IMR-90 (cell line): Measurements from ENCODE around the gene RUBCN. TPM values are rescaled to one million over a fixed set of nuclear protein-coding genes. Genes with fewer than 3 reads are reported as not detected.

Experiments
- ATAC-seq: fragments of 200-7000 bp; cut with Tn5 transposase; 2 replicates; pipeline ENCODE4 v1.9.1; 2020; ENCODE audit warnings: low read depth, mild to moderate bottlenecking, moderate library complexity
- BruUV-seq: library from RNA; stranded (reverse); fragments of 400-500 nt; replicated peaks from 2 replicates; lab custom pipeline; 2021; lab: Mats Ljungman, UMichigan
- CTCF ChIA-PET: fragments of 300-600 bp; formaldehyde crosslinking; extraction: SDS; loops from one replicate; lab custom pipeline; 2021; ENCODE audit warnings: antibody characterized with exemption; lab: Yijun Ruan, JAX
- POLR2A ChIA-PET: fragments of 300-600 bp; sonication (Branson Sonifier 250); formaldehyde crosslinking; loops from one replicate; lab custom pipeline; 2022; ENCODE audit warnings: antibody characterized with exemption; ENCODE audit not compliant: unreplicated experiment; lab: Charles Lee
- DNase-seq: peaks from one replicate; pipeline ENCODE4 v3.0.0; 2013
- H2AFZ ChIP-seq: replicated peaks from 2 replicates; pipeline ENCODE3; 2013; ENCODE audit warnings: low read length, mild to moderate bottlenecking; ENCODE audit not compliant: poor library complexity
- H2AK5ac ChIP-seq: 2 replicates; pipeline ENCODE4 v1.6.1; 2013; ENCODE audit warnings: low read depth, low read length, inconsistent platforms
- H2AK9ac ChIP-seq: replicated peaks from 2 replicates; pipeline ENCODE3; 2013; ENCODE audit warnings: mild to moderate bottlenecking, low read depth, low read length, moderate library complexity; ENCODE audit not compliant: poor library complexity
- H2BK120ac ChIP-seq: 2 replicates; pipeline ENCODE4 v1.6.1; 2013; ENCODE audit warnings: low read depth, low read length, inconsistent platforms
- H2BK15ac ChIP-seq: 3 replicates; pipeline ENCODE4 v1.6.1; 2013; ENCODE audit warnings: low read depth, low read length, inconsistent platforms
- H2BK20ac ChIP-seq: 2 replicates; pipeline ENCODE4 v1.6.1; 2013; ENCODE audit warnings: low read depth, mild to moderate bottlenecking, inconsistent platforms, low read length, moderate library complexity
- H2BK5ac ChIP-seq: 2 replicates; pipeline ENCODE4 v1.6.1; 2013; ENCODE audit warnings: mild to moderate bottlenecking, low read depth, low read length, inconsistent platforms; ENCODE audit not compliant: poor library complexity, severe bottlenecking
- H3K14ac ChIP-seq: replicated peaks from 2 replicates; pipeline ENCODE4 v1.6.1; 2013; ENCODE audit warnings: low read depth, low read length, inconsistent platforms
- H3K18ac ChIP-seq: 2 replicates; pipeline ENCODE4 v1.6.1; 2013; ENCODE audit warnings: low read depth, low read length, control low read depth
- H3K23ac ChIP-seq: 2 replicates; pipeline ENCODE4 v1.6.1; 2013; ENCODE audit warnings: low read depth, low read length, inconsistent platforms
- H3K27ac ChIP-seq: 2 replicates; pipeline ENCODE4 v1.5.1; 2013; ENCODE audit warnings: mild to moderate bottlenecking, control low read depth, low read length; ENCODE audit not compliant: insufficient read depth
- H3K27me3 ChIP-seq: 2 replicates; pipeline ENCODE4 v1.6.1; 2013; ENCODE audit warnings: low read length; ENCODE audit not compliant: control insufficient read depth, insufficient read depth
- H3K36me3 ChIP-seq: 2 replicates; pipeline ENCODE4 v1.6.1; 2013; ENCODE audit warnings: low read length, mixed read lengths; ENCODE audit not compliant: control insufficient read depth, insufficient read depth
- H3K4ac ChIP-seq: 2 replicates; pipeline ENCODE4 v1.6.1; 2013; ENCODE audit warnings: low read depth, low read length, inconsistent platforms
- H3K4me1 ChIP-seq: 2 replicates; pipeline ENCODE4 v1.6.1; 2013; ENCODE audit warnings: low read length, mixed read lengths; ENCODE audit not compliant: control insufficient read depth, insufficient read depth
- H3K4me2 ChIP-seq: 2 replicates; pipeline ENCODE4 v1.6.1; 2013; ENCODE audit warnings: low read depth, mild to moderate bottlenecking, control low read depth, low read length, moderate library complexity
- H3K4me3 ChIP-seq: 2 replicates; pipeline ENCODE4 v1.5.1; 2013; ENCODE audit warnings: low read depth, mild to moderate bottlenecking, control low read depth, low read length, moderate library complexity; ENCODE audit not compliant: insufficient read depth
- H3K56ac ChIP-seq: 2 replicates; pipeline ENCODE4 v1.6.1; 2013; ENCODE audit warnings: low read length, inconsistent platforms; ENCODE audit not compliant: insufficient read depth; ENCODE audit errors: extremely low read depth
- H3K79me1 ChIP-seq, 2 experiments: 2 replicates each; pipeline ENCODE4 v1.6.1; 2013; ENCODE audit warnings: low read length in 2 of 2, inconsistent platforms in 1 of 2, low read depth in 1 of 2
- H3K9ac ChIP-seq: 2 replicates; pipeline ENCODE4 v1.6.1; 2013; ENCODE audit warnings: low read depth, low read length, control low read depth
- H3K9me1 ChIP-seq: 2 replicates; pipeline ENCODE4 v1.6.1; 2013; ENCODE audit warnings: low read length, inconsistent platforms; ENCODE audit not compliant: insufficient read depth
- H3K9me3 ChIP-seq: 2 replicates; pipeline ENCODE4 v1.6.1; 2013; ENCODE audit warnings: low read length; ENCODE audit not compliant: control insufficient read depth, insufficient read depth
- H4K20me1 ChIP-seq: 2 replicates; pipeline ENCODE4 v1.6.1; 2013; ENCODE audit warnings: low read length, inconsistent platforms; ENCODE audit not compliant: insufficient read depth
- H4K5ac ChIP-seq: 2 replicates; pipeline ENCODE4 v1.6.1; 2013; ENCODE audit warnings: mild to moderate bottlenecking, low read depth, low read length, control low read depth
- H4K8ac ChIP-seq, 2 experiments: 2 replicates each; pipeline ENCODE4 v1.6.1; 2013; ENCODE audit warnings: low read depth in 2 of 2, low read length in 2 of 2, control low read depth in 1 of 2, inconsistent platforms in 1 of 2
- H4K91ac ChIP-seq: 2 replicates; pipeline ENCODE4 v1.6.1; 2013; ENCODE audit warnings: low read depth, low read length, inconsistent platforms; ENCODE audit not compliant: insufficient read depth
- BHLHE40 ChIP-seq: fragments of 150-350 bp; IDR thresholded peaks from 2 replicates; pipeline ENCODE4 v1.6.1; 2016; ENCODE audit warnings: mild to moderate bottlenecking, low read depth, low read length
- CEBPB ChIP-seq: IDR thresholded peaks from 2 replicates; pipeline ENCODE4 v1.6.1; 2012; ENCODE audit warnings: low read depth, low read length, improper control_type of control experiment
- CHD1 ChIP-seq: IDR thresholded peaks from 2 replicates; pipeline ENCODE4 v1.6.1; 2012; ENCODE audit warnings: low read depth, low read length, improper control_type of control experiment
- CTCF ChIP-seq: conservative IDR thresholded peaks from 2 replicates; pipeline ENCODE4 v1.5.1; 2012; ENCODE audit warnings: mild to moderate bottlenecking, low read depth, low read length, improper control_type of control experiment
- ELK1 ChIP-seq: fragments of 150-350 bp; IDR thresholded peaks from 2 replicates; pipeline ENCODE4 v1.6.1; 2016; ENCODE audit warnings: low read depth, mild to moderate bottlenecking, low read length, moderate library complexity, borderline replicate concordance
- FOS ChIP-seq: fragments of 150-350 bp; IDR thresholded peaks from 2 replicates; pipeline ENCODE4 v1.6.1; 2016; ENCODE audit warnings: low read depth, low read length
- MAFK ChIP-seq: IDR thresholded peaks from 2 replicates; pipeline ENCODE4 v1.6.1; 2012; ENCODE audit warnings: low read depth, low read length, improper control_type of control experiment
- MAZ ChIP-seq: IDR thresholded peaks from 2 replicates; pipeline ENCODE4 v1.6.1; 2012; ENCODE audit warnings: low read depth, mild to moderate bottlenecking, low read length, improper control_type of control experiment, moderate library complexity, borderline replicate concordance
- MXI1 ChIP-seq: IDR thresholded peaks from 2 replicates; pipeline ENCODE4 v1.6.1; 2012; ENCODE audit warnings: low read depth, mild to moderate bottlenecking, low read length, moderate library complexity, borderline replicate concordance
- NFE2L2 ChIP-seq: fragments of 150-350 bp; IDR thresholded peaks from 2 replicates; pipeline ENCODE4 v1.6.1; 2016; ENCODE audit warnings: low read depth, mild to moderate bottlenecking, low read length
- POLR2A ChIP-seq: IDR thresholded peaks from 2 replicates; pipeline ENCODE4 v1.6.1; 2012; ENCODE audit warnings: mild to moderate bottlenecking, low read depth, low read length
- RAD21 ChIP-seq: IDR thresholded peaks from 2 replicates; pipeline ENCODE4 v1.6.1; 2012; ENCODE audit warnings: low read length, improper control_type of control experiment
- RCOR1 ChIP-seq: IDR thresholded peaks from 2 replicates; pipeline ENCODE4 v1.6.1; 2012; ENCODE audit warnings: mild to moderate bottlenecking, low read length, improper control_type of control experiment; ENCODE audit not compliant: insufficient replicate concordance
- RFX5 ChIP-seq: IDR thresholded peaks from 2 replicates; pipeline ENCODE4 v1.8.0; 2012; ENCODE audit warnings: low read depth, mild to moderate bottlenecking, low read length, moderate library complexity
- SMC3 ChIP-seq: fragments of 150-350 bp; IDR thresholded peaks from 2 replicates; pipeline ENCODE4 v1.6.1; 2016; ENCODE audit warnings: low read depth, mild to moderate bottlenecking, antibody characterized with exemption, low read length, moderate library complexity
- USF2 ChIP-seq: fragments of 150-350 bp; IDR thresholded peaks from 2 replicates; pipeline ENCODE4 v1.6.1; 2017; ENCODE audit warnings: mild to moderate bottlenecking, antibody characterized with exemption, low read length, low read depth
- WGBS, 2 experiments: methylation state at CpG; one replicate each; pipeline versions ENCODE4 v1.1.5 to v1.1.7; 2013; ENCODE audit warnings: missing lambda C conversion rate in 2 of 2; ENCODE audit not compliant: insufficient read length in 1 of 2; ENCODE audit errors: extremely low coverage in 2 of 2; 5-methylcytosine and 5-hydroxymethylcytosine counted together
- dilution Hi-C: fragments of 300-500 bp; cut with HindIII; formaldehyde crosslinking; loops from one replicate; pipeline ENCODE4 v1.14.3; 2018; ENCODE audit warnings: low sequenced_read_pairs; ENCODE audit not compliant: unreplicated experiment
- in situ Hi-C: fragments of 300-500 bp; cut with MboI; formaldehyde crosslinking; loops from 3 replicates; pipeline ENCODE4 v1.14.3; 2019; ENCODE audit warnings: low sequenced_read_pairs, inconsistent platforms, mixed read lengths
- intact Hi-C: fragments of 100-400 bp; cut with micrococcal nuclease; formaldehyde crosslinking; loops from 2 replicates; pipeline ENCODE4 v1.10.0; 2022
- polyA plus RNA-seq, 3 experiments: library from polyadenylated mRNA; depleted of rRNA; stranded (reverse); fragments of >200 nt; gene quantifications; 2 replicates each; pipeline ENCODE4 v1.2.3, GENCODE V29; 2012; ENCODE audit warnings: low replicate concordance in 1 of 3
- total RNA-seq: library from RNA; depleted of rRNA; stranded (reverse); fragments of >200 nt; gene quantifications from 2 replicates; pipeline ENCODE4 v1.2.3, GENCODE V29; 2012

Gene RUBCN
- total and polyA plus RNA-seq, 2 of the 4 experiments (the other 2 are of a cell fraction), result 10.8 to 12.6 TPM

GRCh38 chr3:197728487-197728886 lies 8.2 kb downstream of the RUBCN start:
- no peak overlapping the region for H2BK5ac ChIP-seq
- H2BK15ac ChIP-seq, result 0 out of 3 replicates have a peak overlapping the region, but pooled peaks have one; percentile 10
- H2AFZ ChIP-seq, result no peak overlapping the region
- no peak overlapping the region for H3K4me2 ChIP-seq
- in situ Hi-C loops, result no loop called here
- no peaks in the 10 kb centered on the region for H4K20me1 ChIP-seq
- H3K4me3 ChIP-seq, result no peak overlapping the region
- BruUV-seq, result no TSS peak
- no peak overlapping the region for H3K56ac ChIP-seq
- no peak overlapping the region for H4K91ac ChIP-seq
- peaks cover 3% of the 10 kb centered on the region for H3K9me1 ChIP-seq
- intact Hi-C loops, result no loop called here
- H3K23ac ChIP-seq, result no peak overlapping the region
- ChIA-PET POLR2A (no interaction called here), CTCF (interaction anchor here (0.7 to 1.0 kb wide), 2 partner anchors 14 to 333 kb away, joined by 3 to 4 read pairs; no protein-coding TSS in a partner anchor)
- 100% methylated on average over 3 of the region's 8 CpGs; no CpG with 5 or more reads in 1 of the 2 experiments for WGBS, 2 experiments
- H3K36me3 ChIP-seq, result no peaks in the 10 kb centered on the region
- H2BK120ac ChIP-seq, result no peak overlapping the region
- no peak overlapping the region for H4K8ac ChIP-seq
- H2AK5ac ChIP-seq, result peak overlapping the region; percentile 67; the same call in 1 of the 2 replicates
- DNase-seq, result no peak
- peaks cover 27 to 49% of the 10 kb centered on the region in 2 experiments for H3K79me1 ChIP-seq
- 0 out of 2 replicates have a peak, but pooled peaks cover 2% of the 10 kb centered on the region for H3K4me1 ChIP-seq
- no peak for TF ChIP-seq RCOR1
- TF ChIP-seq USF2, result no peak
- TF ChIP-seq RAD21, result no peak
- TF ChIP-seq SMC3, result no peak
- no peak for TF ChIP-seq CTCF
- no peak for TF ChIP-seq FOS
- TF ChIP-seq ELK1, result no peak
- no peak for TF ChIP-seq MXI1
- no peak for TF ChIP-seq CEBPB
- no peak for TF ChIP-seq NFE2L2
- no peak for TF ChIP-seq RFX5
- no peak for TF ChIP-seq MAFK
- TF ChIP-seq CHD1, result no peak
- TF ChIP-seq MAZ, result no peak
- no peak for TF ChIP-seq BHLHE40
- no peak for TF ChIP-seq POLR2A
- no peaks in the 10 kb centered on the region for H3K27me3 ChIP-seq
- H2AK9ac ChIP-seq, result no peak overlapping the region
- H4K5ac ChIP-seq, result no peak overlapping the region
- peak overlapping the region; percentile 39; the same call in 1 of the 2 replicates for H2BK20ac ChIP-seq
- ATAC-seq, result no peak
- dilution Hi-C loops, result no loop called here
- H3K4ac ChIP-seq, result peak overlapping the region; percentile 3; the same call in 1 of the 2 replicates
- no peak overlapping the region; the same call in 1 of the 2 replicates for H3K18ac ChIP-seq
- H3K27ac ChIP-seq, result no peak overlapping the region
- 0 out of 2 replicates have a peak overlapping the region, but pooled peaks have one; percentile 37 for H3K14ac ChIP-seq
- no peaks in the 10 kb centered on the region for H3K9me3 ChIP-seq
- H3K9ac ChIP-seq, result no peak overlapping the region
